ENCODE measurements around the gene ZNF724. TPM values are rescaled to one million over a fixed set of nuclear protein-coding genes. Genes with fewer than 3 reads are reported as not detected.

The ZNF724 gene
- total and polyA plus RNA-seq, 2 of the 8 experiments (the other 6 are each of a cell fraction or from before 2014, with no cell fraction given), result 8.7 to 67.2 TPM

DNA sequence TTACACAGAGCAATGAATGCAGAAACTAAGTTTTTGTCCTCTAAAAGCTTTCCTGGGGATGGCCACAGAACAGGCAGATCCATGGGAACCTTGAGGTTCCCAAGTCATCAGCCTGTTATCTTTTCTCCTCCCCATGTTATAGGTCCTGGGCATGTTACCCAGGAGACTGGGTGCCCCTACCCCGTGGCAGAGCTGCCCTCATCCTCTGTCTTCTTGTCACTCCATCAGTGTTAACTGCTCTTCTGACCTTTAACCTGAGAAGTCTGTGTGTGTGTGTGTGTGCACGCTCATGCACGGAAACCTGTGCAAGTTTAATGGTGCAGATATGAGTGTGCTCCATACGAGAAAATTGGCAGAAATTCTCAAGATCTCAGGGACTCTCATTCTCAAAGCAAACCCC is 43.9 kb upstream of the ZNF724 start:
- H3K14ac ChIP-seq (ENCODE audit: insufficient read length), result no peak overlapping the region
- no peak for DNase-seq (ENCODE audit: low read depth in 1 of 2, low spot score in 2 of 2)
- H4K20me1 ChIP-seq (replicated peaks in 1 of 2; ENCODE audit: control insufficient read depth in 1 of 2, insufficient read depth in 2 of 2, low read length in 2 of 2), result no peaks in the 10 kb centered on the region
- H2AFZ ChIP-seq (ENCODE audit: low read length), result no peak overlapping the region
- no peak overlapping the region for H2BK20ac ChIP-seq (ENCODE audit: low read length)
- H4K91ac ChIP-seq (replicated peaks; ENCODE audit: insufficient read length, low read length), result no peak overlapping the region
- no peak overlapping the region for H3K27ac ChIP-seq (ENCODE audit: low read depth, low read length)
- no peaks in the 10 kb centered on the region for H3K4me1 ChIP-seq (replicated peaks in 1 of 4; ENCODE audit: control insufficient read depth in 3 of 4, insufficient read depth in 4 of 4, low read length in 3 of 4)
- no peak overlapping the region for H2BK12ac ChIP-seq (ENCODE audit: low read depth, low read length)
- H3K56ac ChIP-seq (replicated peaks; ENCODE audit: insufficient read length, low read depth, low read length), result no peak overlapping the region
- no peaks in the 10 kb centered on the region for H3K79me1 ChIP-seq (ENCODE audit: low read depth, low read length)
- no peaks in the 10 kb centered on the region for H3K23me2 ChIP-seq (ENCODE audit: low read depth, low read length)
- H3K4me2 ChIP-seq (ENCODE audit: insufficient read depth in 1 of 2, low read depth in 2 of 2, low read length in 2 of 2), result no peak overlapping the region
- no peak overlapping the region for H3K23ac ChIP-seq (ENCODE audit: insufficient read length)
- no peaks in the 10 kb centered on the region for H3K27me3 ChIP-seq (replicated peaks in 1 of 4; ENCODE audit: control insufficient read depth in 3 of 4, extremely low read depth in 1 of 4, insufficient read depth in 3 of 4, low read length in 3 of 4)
- no peak overlapping the region for H3K4ac ChIP-seq (replicated peaks; ENCODE audit: insufficient read length, low read depth, low read length)
- H2AK5ac ChIP-seq (ENCODE audit: low read depth, low read length), result no peak overlapping the region
- H4K5ac ChIP-seq (ENCODE audit: insufficient read length, low read depth, low read length), result no peak overlapping the region
- no peak overlapping the region for H2BK5ac ChIP-seq (ENCODE audit: low read depth, low read length)
- H3K79me2 ChIP-seq (ENCODE audit: control insufficient read depth in 1 of 2, insufficient read depth in 2 of 2, low read length in 2 of 2), result no peaks in the 10 kb centered on the region
- TF ChIP-seq CREB1 (IDR thresholded peaks at IDR 0.05) (no peak), NANOG (IDR thresholded peaks at IDR 0.05; ENCODE audit: insufficient read depth, low read depth, low read length, poor library complexity, severe bottlenecking) (no peak), RNF2 (IDR thresholded peaks at IDR 0.05; ENCODE audit: borderline replicate concordance, low read depth, low read length, missing control alignments, poor library complexity, severe bottlenecking) (no peak), RFX5 (IDR thresholded peaks at IDR 0.05; ENCODE audit: borderline replicate concordance, low read depth, low read length) (no peak), KDM1A (IDR thresholded peaks at IDR 0.05; ENCODE audit: borderline replicate concordance, low read length) (no peak)
- TF ChIP-seq, protein P1, sequence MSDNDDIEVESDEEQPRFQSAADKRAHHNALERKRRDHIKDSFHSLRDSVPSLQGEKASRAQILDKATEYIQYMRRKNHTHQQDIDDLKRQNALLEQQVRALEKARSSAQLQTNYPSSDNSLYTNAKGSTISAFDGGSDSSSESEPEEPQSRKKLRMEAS (IDR thresholded peaks at IDR 0.05), result no peak
- no peak for FAIRE-seq
- H3K36me3 ChIP-seq (ENCODE audit: control insufficient read depth in 2 of 4, insufficient read depth in 4 of 4, low read length in 3 of 4), result no peaks in the 10 kb centered on the region
- H3K9ac ChIP-seq (replicated peaks in 1 of 4; ENCODE audit: extremely low read depth in 1 of 4, low read depth in 3 of 4, low read length in 3 of 4), result no peak overlapping the region
- ChIA-PET POLR2A (ENCODE audit: partially characterized antibody) (no interaction called here), CTCF (ENCODE audit: partially characterized antibody) (interaction anchor here (0.9 kb wide), 1 partner anchor 10 kb away, joined by 3 read pairs; no protein-coding TSS in a partner anchor)
- no peak overlapping the region for H3K18ac ChIP-seq (ENCODE audit: extremely low read depth, low read length)
- no peak overlapping the region for H2BK15ac ChIP-seq (ENCODE audit: low read length)
- H2BK120ac ChIP-seq (replicated peaks; ENCODE audit: low read depth, low read length), result no peak overlapping the region
- WGBS, 2 experiments (ENCODE audit: extremely low coverage in 1 of 2, insufficient coverage in 1 of 2, insufficient read length in 1 of 2, insufficient replicate concordance in 2 of 2, low coverage in 1 of 2, low lambda C conversion rate in 2 of 2, missing lambda C conversion rate in 1 of 2), result 88% methylated on average over 4 of the region's 4 CpGs; no CpG with 5 or more reads in 1 of the 2 experiments
- no peak overlapping the region for H3K4me3 ChIP-seq (ENCODE audit: extremely low read depth in 1 of 4, insufficient read depth in 2 of 4, low read depth in 3 of 4, low read length in 4 of 4)
- peaks cover 14 to 29% of the 10 kb centered on the region in 2 experiments; a peak in 3 of 4 replicates for H3K9me3 ChIP-seq (ENCODE audit: insufficient read depth in 2 of 2, low read depth in 1 of 2, low read length in 1 of 2)
- no peak overlapping the region for H4K8ac ChIP-seq (ENCODE audit: extremely low read depth, insufficient read depth, low read length)

Data from H1 (cell line).